PC-3 (cell line): ENCODE results near the gene MAML2. TPM values are rescaled to one million over a fixed set of nuclear protein-coding genes. Genes with fewer than 3 reads are reported as not detected.
A peak's percentile ranks its signal among the peaks of the same experiment; 100 is the strongest.

Experiments used
- ATAC-seq: fragments of 200-7000 bp; cut with Tn5 transposase; 2 replicates; pipeline ENCODE4 v1.9.1; 2020; ENCODE audit warnings: mild to moderate bottlenecking, moderate library complexity
- BruUV-seq: library from RNA; stranded (reverse); fragments of 400-500 nt; replicated peaks from 2 replicates; lab custom pipeline; 2021; lab: Mats Ljungman, UMichigan
- CTCF ChIA-PET: fragments of 300-600 bp; sonication (Branson Sonifier 250); formaldehyde crosslinking; loops from one replicate; lab custom pipeline; 2022; ENCODE audit warnings: antibody characterized with exemption; lab: Charles Lee
- POLR2A ChIA-PET: fragments of 300-600 bp; sonication (Branson Sonifier 250); formaldehyde crosslinking; loops from one replicate; lab custom pipeline; 2022; ENCODE audit warnings: antibody characterized with exemption; ENCODE audit not compliant: unreplicated experiment; lab: Charles Lee
- DNase-seq: peaks from one replicate; pipeline ENCODE4 v3.0.0-alpha.2; 2015
- H2AFZ ChIP-seq: fragments of 300-600 bp; sonication (generic); 2 replicates; pipeline ENCODE4 v1.6.0; 2016; ENCODE audit warnings: antibody characterized with exemption, low read length
- H3F3A ChIP-seq: fragments of 300-600 bp; sonication (generic); one replicate; pipeline ENCODE4 v1.6.0; 2017; ENCODE audit warnings: antibody characterized with exemption, low read length, control low read depth, mild to moderate bottlenecking; ENCODE audit not compliant: unreplicated experiment
- H3K27ac ChIP-seq: fragments of 300-600 bp; sonication (generic); 2 replicates; pipeline ENCODE4 v1.5.1; 2016; ENCODE audit warnings: mild to moderate bottlenecking, low read length
- H3K27me3 ChIP-seq: fragments of 300-600 bp; sonication (generic); 2 replicates; pipeline ENCODE4 v1.6.1; 2016; ENCODE audit warnings: low read length, mixed read lengths
- H3K36me3 ChIP-seq: fragments of 300-600 bp; sonication (generic); 2 replicates; pipeline ENCODE4 v1.6.1; 2016; ENCODE audit warnings: low read depth, mixed run types, low read length, mixed read lengths
- H3K4me1 ChIP-seq: fragments of 300-600 bp; sonication (generic); 2 replicates; pipeline ENCODE4 v1.5.1; 2016; ENCODE audit warnings: low read length; ENCODE audit not compliant: insufficient read depth
- H3K4me2 ChIP-seq: fragments of 300-600 bp; sonication (generic); 2 replicates; pipeline ENCODE4 v1.6.0; 2016; ENCODE audit warnings: low read length
- H3K4me3 ChIP-seq: fragments of 300-600 bp; sonication (generic); 2 replicates; pipeline ENCODE4 v1.5.1; 2016; ENCODE audit warnings: mild to moderate bottlenecking, low read length, mixed read lengths
- H3K79me2 ChIP-seq: fragments of 300-600 bp; sonication (generic); 2 replicates; pipeline ENCODE4 v1.6.1; 2017; ENCODE audit warnings: low read length, mixed read lengths
- H3K9ac ChIP-seq: fragments of 300-600 bp; sonication (generic); 2 replicates; pipeline ENCODE4 v1.6.0; 2016; ENCODE audit warnings: mild to moderate bottlenecking, low read length
- H3K9me2 ChIP-seq: fragments of 300-600 bp; sonication (generic); replicated peaks from 2 replicates; pipeline ENCODE4 v1.6.1; 2016; ENCODE audit warnings: mixed run types, low read length, mixed read lengths
- H3K9me3 ChIP-seq: fragments of 300-600 bp; sonication (generic); 2 replicates; pipeline ENCODE4 v1.6.1; 2016; ENCODE audit warnings: low read length, mixed read lengths
- H4K20me1 ChIP-seq: fragments of 300-600 bp; sonication (generic); 2 replicates; pipeline ENCODE4 v1.6.1; 2016; ENCODE audit warnings: low read length, mixed read lengths
- EZH2 ChIP-seq: fragments of 300-600 bp; sonication (generic); IDR thresholded peaks from one replicate; pipeline ENCODE4 v1.6.1; 2017; ENCODE audit warnings: antibody characterized with exemption, mild to moderate bottlenecking, low read length; ENCODE audit not compliant: unreplicated experiment
- EZH2phosphoT487 ChIP-seq: fragments of 300-600 bp; sonication (generic); IDR thresholded peaks from 2 replicates; pipeline ENCODE4 v1.6.1; 2018; ENCODE audit warnings: mild to moderate bottlenecking, antibody characterized with exemption, low read length, borderline replicate concordance
- intact Hi-C: fragments of 100-400 bp; cut with micrococcal nuclease; formaldehyde crosslinking; loops from 2 replicates; pipeline ENCODE4 v1.9.0; 2023
- total RNA-seq: library from RNA; depleted of rRNA; stranded (reverse); fragments of >200 nt; gene quantifications from 2 replicates; pipeline ENCODE4 v1.2.3, GENCODE V29; 2014
- TF ChIP-seq, protein P1 (sequence below): fragments of 300-600 bp; sonication (generic); conservative IDR thresholded peaks from 2 replicates; pipeline ENCODE4 v1.5.1; 2017; ENCODE audit warnings: antibody characterized with exemption, low read depth, mild to moderate bottlenecking, low read length

MAML2 gene
- total RNA-seq, 1 experiment from 2014 or later, result 10.9 TPM

DNA sequence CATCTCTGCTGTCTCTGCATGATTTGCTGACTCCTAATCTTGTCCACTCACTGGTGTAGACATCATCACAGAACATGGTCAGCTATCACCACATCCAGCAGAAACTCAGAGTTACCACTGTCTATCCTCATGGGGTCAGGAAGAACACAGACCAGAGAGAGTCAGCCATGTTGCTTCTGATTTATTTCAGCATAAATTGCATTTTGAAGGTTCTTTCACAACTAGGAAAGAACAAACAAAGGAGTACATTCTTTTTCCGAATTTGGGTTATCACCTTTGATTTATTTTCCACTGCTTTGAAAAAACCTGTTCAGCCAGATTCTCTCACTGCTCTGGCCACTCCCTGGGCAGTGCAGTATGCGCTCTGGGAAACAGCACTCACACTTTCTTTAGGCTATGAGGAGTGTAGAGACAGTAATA is 247.1 kb downstream of the MAML2 start:
- H3K9me2 ChIP-seq, result no peaks in the 10 kb centered on the region
- no peaks in the 10 kb centered on the region for H3K9me3 ChIP-seq
- no peaks in the 10 kb centered on the region for H3K27me3 ChIP-seq
- CTCF ChIA-PET, result no interaction called here
- H3K36me3 ChIP-seq, result no peaks in the 10 kb centered on the region
- H2AFZ ChIP-seq, result peak overlapping the region; percentile 43
- DNase-seq (peak; percentile 91), ATAC-seq (peak; percentile 84)
- H3K79me2 ChIP-seq, result no peaks in the 10 kb centered on the region
- peak overlapping the region; percentile 82 for H3K27ac ChIP-seq
- no peaks in the 10 kb centered on the region for H3F3A ChIP-seq
- peak overlapping the region; percentile 4; the same call in 1 of the 2 replicates for H3K4me3 ChIP-seq
- peak overlapping the region; percentile 54 for H3K4me2 ChIP-seq
- H3K9ac ChIP-seq, result peak overlapping the region; percentile 50
- H3K4me1 ChIP-seq, result peaks cover 58% of the 10 kb centered on the region
- H4K20me1 ChIP-seq, result no peaks in the 10 kb centered on the region
- intact Hi-C loops, result loop anchor here (5.0 kb wide), 2 partner anchors 51 to 111 kb away; no protein-coding TSS in a partner anchor
- BruUV-seq, result no TSS peak
- TF ChIP-seq, protein P1, sequence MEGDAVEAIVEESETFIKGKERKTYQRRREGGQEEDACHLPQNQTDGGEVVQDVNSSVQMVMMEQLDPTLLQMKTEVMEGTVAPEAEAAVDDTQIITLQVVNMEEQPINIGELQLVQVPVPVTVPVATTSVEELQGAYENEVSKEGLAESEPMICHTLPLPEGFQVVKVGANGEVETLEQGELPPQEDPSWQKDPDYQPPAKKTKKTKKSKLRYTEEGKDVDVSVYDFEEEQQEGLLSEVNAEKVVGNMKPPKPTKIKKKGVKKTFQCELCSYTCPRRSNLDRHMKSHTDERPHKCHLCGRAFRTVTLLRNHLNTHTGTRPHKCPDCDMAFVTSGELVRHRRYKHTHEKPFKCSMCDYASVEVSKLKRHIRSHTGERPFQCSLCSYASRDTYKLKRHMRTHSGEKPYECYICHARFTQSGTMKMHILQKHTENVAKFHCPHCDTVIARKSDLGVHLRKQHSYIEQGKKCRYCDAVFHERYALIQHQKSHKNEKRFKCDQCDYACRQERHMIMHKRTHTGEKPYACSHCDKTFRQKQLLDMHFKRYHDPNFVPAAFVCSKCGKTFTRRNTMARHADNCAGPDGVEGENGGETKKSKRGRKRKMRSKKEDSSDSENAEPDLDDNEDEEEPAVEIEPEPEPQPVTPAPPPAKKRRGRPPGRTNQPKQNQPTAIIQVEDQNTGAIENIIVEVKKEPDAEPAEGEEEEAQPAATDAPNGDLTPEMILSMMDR, result no peak
- TF ChIP-seq EZH2phosphoT487 (no peak), EZH2 (no peak)
- POLR2A ChIA-PET, result no interaction called here

DNA sequence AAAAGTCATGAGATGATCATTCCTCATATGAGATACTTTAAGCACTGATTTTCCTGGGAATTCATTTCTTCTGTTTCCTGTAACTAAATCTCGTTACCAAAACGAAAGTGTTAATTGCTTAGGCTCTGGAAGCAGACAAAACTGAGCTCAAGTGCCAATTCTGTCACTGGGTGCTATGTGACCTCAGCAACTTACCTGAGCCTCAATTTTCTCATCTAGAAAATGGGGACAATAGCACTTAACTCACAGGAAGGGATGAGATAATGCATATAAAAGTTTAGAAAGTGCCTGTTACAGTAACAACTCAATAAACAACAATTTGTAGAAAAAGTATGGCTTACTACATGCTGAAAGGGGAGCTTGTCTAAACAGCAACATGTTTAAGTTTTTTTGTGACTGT is 248.8 kb downstream of the MAML2 start:
- Histone ChIP-seq H3K9me2 (no peaks in the 10 kb centered on the region), H3K27ac (no peak overlapping the region), H3K4me2 (no peak overlapping the region), H3K9me3 (no peaks in the 10 kb centered on the region), H3K4me1 (peaks cover 58% of the 10 kb centered on the region), H3K4me3 (no peak overlapping the region), H3K27me3 (no peaks in the 10 kb centered on the region), H2AFZ (no peak overlapping the region), H3K36me3 (no peaks in the 10 kb centered on the region), H4K20me1 (no peaks in the 10 kb centered on the region), H3F3A (no peaks in the 10 kb centered on the region), H3K9ac (no peak overlapping the region), H3K79me2 (no peaks in the 10 kb centered on the region)
- ChIA-PET POLR2A (no interaction called here), CTCF (no interaction called here)
- intact Hi-C loops, result no loop called here
- ATAC-seq (no peak), DNase-seq (no peak)
- TF ChIP-seq EZH2phosphoT487 (no peak), EZH2 (no peak)
- TF ChIP-seq, protein P1, result no peak
- no TSS peak for BruUV-seq

DNA sequence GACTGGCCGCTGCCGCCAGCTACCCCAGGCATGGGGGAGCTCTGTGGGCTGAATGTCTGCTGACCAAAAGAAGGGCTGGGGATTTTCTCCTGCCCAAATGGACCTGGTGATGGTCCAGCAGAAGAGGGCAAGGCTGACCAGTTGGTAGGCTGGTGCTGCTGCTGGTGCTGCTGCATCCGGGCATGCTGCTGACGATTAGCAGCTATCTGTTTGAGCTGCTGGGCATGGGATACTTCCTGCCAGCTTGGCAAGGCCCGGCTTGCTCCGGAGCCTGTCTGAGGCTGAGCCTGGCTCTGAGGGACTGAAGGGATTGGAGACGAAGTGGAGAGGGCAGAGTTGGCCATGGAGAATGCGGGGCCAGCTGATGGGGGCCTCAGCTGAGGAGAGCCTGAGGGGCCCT is 250.5 kb downstream of the MAML2 start:
- no peaks in the 10 kb centered on the region for H3K36me3 ChIP-seq
- no peaks in the 10 kb centered on the region for H3K9me2 ChIP-seq
- H3K4me1 ChIP-seq, result peaks cover 42% of the 10 kb centered on the region
- H3K79me2 ChIP-seq, result no peaks in the 10 kb centered on the region
- no peaks in the 10 kb centered on the region for H3K27me3 ChIP-seq
- no peak for TF ChIP-seq EZH2
- TF ChIP-seq, protein P1, result no peak
- TF ChIP-seq EZH2phosphoT487, result no peak
- H3F3A ChIP-seq, result no peaks in the 10 kb centered on the region
- ChIA-PET POLR2A (no interaction called here), CTCF (interaction anchor here (0.7 to 0.8 kb wide), 2 partner anchors 63 to 251 kb away, joined by 3 to 5 read pairs; partner anchors contain the start of gene MAML2)
- no peak overlapping the region for H3K4me2 ChIP-seq
- no peak overlapping the region for H2AFZ ChIP-seq
- H3K4me3 ChIP-seq, result no peak overlapping the region
- H3K27ac ChIP-seq, result no peak overlapping the region
- intact Hi-C loops, result no loop called here
- BruUV-seq, result TSS peak; percentile 44
- DNase-seq (no peak), ATAC-seq (no peak)
- no peaks in the 10 kb centered on the region for H3K9me3 ChIP-seq
- no peaks in the 10 kb centered on the region for H4K20me1 ChIP-seq
- no peak overlapping the region for H3K9ac ChIP-seq
